Measurements from ENCODE around the gene RAB3GAP1.

- TF ChIP-seq EZH2 (IDR thresholded peaks at IDR 0.05) = no peak
- TF ChIP-seq CTCF (IDR thresholded peaks at IDR 0.05) = no peak
- TF ChIP-seq EZH2phosphoT487 (IDR thresholded peaks at IDR 0.05) = no peak
Measured at GRCh38 chr2:135056790-135057189, 4.7 kb downstream of the RAB3GAP1 start.
